ENCODE results near the gene RAB37. TPM values are rescaled to one million over a fixed set of nuclear protein-coding genes. Genes with fewer than 3 reads are reported as not detected.

The RAB37 gene
- total RNA-seq, 1 donor from 2014 or later: 1.0 TPM

Other genes starting within 250 kb of the RAB37 start
- gene CD300LB, start 205.8 kb upstream of the RAB37 start, total RNA-seq: not detected
- gene CD300C, start 191.1 kb upstream of the RAB37 start, total RNA-seq: under 0.01 TPM
- gene CD300H, start 169.7 kb upstream of the RAB37 start, total RNA-seq: not detected
- gene CD300LD, start 145.0 kb upstream of the RAB37 start, total RNA-seq: not detected
- 0.52 TPM for gene CD300E, start 113.5 kb upstream of the RAB37 start, total RNA-seq
- gene CD300LF, start 24.3 kb upstream of the RAB37 start, total RNA-seq: 0.52 TPM
- 5.2 TPM for gene NHERF1, start 11.4 kb downstream of the RAB37 start, total RNA-seq
- gene NAT9, start 39.1 kb downstream of the RAB37 start, total RNA-seq: 17.7 TPM
- gene GRIN2C, start 122.6 kb downstream of the RAB37 start, total RNA-seq: 2.1 TPM
- gene FDXR, start 135.7 kb downstream of the RAB37 start, total RNA-seq: 3.7 TPM
- gene FADS6, start 156.4 kb downstream of the RAB37 start, total RNA-seq: not detected
- under 0.01 TPM for gene USH1G, start 186.0 kb downstream of the RAB37 start, total RNA-seq
- gene OTOP2, start 187.0 kb downstream of the RAB37 start, total RNA-seq: not detected
- gene OTOP3, start 198.6 kb downstream of the RAB37 start, total RNA-seq: not detected
- 3.7 TPM for gene HID1, start 235.5 kb downstream of the RAB37 start, total RNA-seq